BE2C (cell line): ENCODE data around the gene HOXD8.

Experiments used
- DNase-seq: peaks from one replicate; pipeline ENCODE4 v3.0.0-alpha.2; 2020
- H3K27me3 ChIP-seq: fragments of 250-450 bp; sonication (Bioruptor Pico); 2 replicates; pipeline ENCODE4 v1.5.1; 2020; ENCODE audit warnings: mild to moderate bottlenecking
- H3K36me3 ChIP-seq: fragments of 250-450 bp; sonication (Bioruptor Pico); 2 replicates; pipeline ENCODE4 v1.5.1; 2020; ENCODE audit warnings: mild to moderate bottlenecking
- H3K4me1 ChIP-seq: fragments of 250-450 bp; sonication (Bioruptor Pico); 2 replicates; pipeline ENCODE4 v1.5.1; 2020
- H3K4me3 ChIP-seq: 2 replicates; pipeline ENCODE4 v1.5.1; 2011; ENCODE audit warnings: low read depth, low read length
- H3K9me3 ChIP-seq: fragments of 250-450 bp; sonication (Bioruptor Pico); 2 replicates; pipeline ENCODE4 v1.5.1; 2020
- TF ChIP-seq, protein P1 (sequence below): IDR thresholded peaks from 2 replicates; pipeline ENCODE4 v1.5.1; 2012; ENCODE audit warnings: mild to moderate bottlenecking, low read depth, low read length

HOXD8 gene

DNA sequence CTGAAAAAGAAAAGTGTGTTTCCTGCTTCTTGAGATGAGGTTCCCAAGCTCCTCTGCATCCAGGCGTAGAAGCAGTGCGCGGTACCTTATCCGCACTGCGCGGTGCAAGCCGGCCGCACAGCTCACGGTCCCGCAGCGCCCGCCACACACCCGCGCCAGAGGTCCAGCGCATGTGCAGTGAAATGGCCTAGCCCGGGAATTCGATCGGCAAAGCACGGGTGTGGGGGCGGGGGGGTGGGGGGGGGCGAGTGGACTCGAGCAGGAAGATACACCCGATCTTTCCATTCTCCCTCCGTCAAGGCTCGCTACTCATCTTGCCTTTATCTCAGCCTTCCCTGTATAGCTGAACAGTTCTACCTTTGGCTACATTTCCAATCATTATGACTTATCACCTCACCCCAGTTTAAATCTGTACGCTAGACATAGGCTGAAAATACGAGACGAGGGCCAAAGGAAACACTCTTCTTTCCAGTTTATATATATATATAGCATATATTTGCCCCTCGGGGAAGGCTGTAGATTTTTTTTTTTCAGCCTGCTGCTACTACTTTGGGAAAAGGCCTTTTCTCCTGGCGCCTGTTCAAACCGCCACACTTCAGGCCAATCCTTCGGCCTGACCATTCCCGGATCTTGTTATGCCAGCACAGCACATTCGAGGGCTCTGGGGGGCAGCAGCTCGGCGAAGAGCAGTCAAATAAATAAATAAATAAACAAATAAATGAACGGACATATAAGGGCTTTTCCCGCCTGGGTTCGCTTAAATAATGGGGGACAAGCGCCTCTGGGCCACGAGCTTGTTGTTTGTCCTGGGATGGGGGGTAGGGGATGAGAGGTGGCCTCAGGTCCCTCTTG, 10.4 kb downstream of the HOXD8 start:
- TF ChIP-seq, protein P1, sequence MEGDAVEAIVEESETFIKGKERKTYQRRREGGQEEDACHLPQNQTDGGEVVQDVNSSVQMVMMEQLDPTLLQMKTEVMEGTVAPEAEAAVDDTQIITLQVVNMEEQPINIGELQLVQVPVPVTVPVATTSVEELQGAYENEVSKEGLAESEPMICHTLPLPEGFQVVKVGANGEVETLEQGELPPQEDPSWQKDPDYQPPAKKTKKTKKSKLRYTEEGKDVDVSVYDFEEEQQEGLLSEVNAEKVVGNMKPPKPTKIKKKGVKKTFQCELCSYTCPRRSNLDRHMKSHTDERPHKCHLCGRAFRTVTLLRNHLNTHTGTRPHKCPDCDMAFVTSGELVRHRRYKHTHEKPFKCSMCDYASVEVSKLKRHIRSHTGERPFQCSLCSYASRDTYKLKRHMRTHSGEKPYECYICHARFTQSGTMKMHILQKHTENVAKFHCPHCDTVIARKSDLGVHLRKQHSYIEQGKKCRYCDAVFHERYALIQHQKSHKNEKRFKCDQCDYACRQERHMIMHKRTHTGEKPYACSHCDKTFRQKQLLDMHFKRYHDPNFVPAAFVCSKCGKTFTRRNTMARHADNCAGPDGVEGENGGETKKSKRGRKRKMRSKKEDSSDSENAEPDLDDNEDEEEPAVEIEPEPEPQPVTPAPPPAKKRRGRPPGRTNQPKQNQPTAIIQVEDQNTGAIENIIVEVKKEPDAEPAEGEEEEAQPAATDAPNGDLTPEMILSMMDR: no peak
- Histone ChIP-seq H3K9me3 (no peaks in the 10 kb centered on the region), H3K4me3 (peak overlapping the region; percentile 60), H3K4me1 (peaks cover 5% of the 10 kb centered on the region; the same call in 1 of the 2 replicates), H3K27me3 (no peaks in the 10 kb centered on the region), H3K36me3 (no peaks in the 10 kb centered on the region)
- DNase-seq: peak; percentile 50

DNA sequence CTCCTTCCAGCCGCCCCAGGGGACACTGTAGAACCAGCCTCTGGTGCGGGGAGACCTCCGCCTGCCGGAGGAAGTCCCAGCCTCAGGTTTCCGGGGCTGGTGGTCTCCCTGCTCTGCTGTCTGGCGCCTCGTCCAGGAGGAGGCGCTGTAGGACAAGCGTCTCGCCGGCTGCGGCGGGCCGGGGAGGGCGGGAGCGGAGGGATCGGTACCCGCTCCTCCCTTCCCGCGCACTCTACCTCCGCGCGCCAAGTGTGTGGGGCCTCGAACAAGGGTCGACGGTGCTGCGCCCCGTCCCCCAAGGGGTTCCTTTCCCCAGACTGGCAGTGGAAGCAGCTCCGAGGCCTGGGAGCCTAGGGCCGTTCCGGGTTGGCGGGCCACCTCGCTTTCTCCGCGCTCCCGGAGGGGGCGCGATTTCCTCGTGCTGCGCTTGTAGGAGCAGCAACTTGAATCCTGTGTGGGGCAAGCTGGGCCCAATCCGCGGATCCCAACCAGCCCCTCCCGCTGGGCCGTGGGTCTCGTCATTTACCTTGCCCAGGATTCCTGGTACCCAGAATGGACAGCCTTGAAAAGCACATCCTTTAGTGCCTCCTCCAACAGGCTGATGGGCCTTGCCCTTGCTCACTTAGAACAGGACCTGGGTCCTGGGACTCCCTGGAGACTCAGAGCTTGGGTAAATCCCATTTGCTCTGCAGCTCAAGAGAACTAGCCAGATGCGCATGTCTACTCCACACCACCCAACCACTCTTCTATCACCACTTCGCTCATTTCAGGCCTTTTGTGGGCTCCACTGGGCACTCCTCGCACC, 11.2 kb downstream of the HOXD8 start:
- DNase-seq: peak; percentile 85
- Histone ChIP-seq H3K4me3 (peak overlapping the region; percentile 60), H3K27me3 (no peaks in the 10 kb centered on the region), H3K9me3 (no peaks in the 10 kb centered on the region), H3K4me1 (no peaks in the 10 kb centered on the region), H3K36me3 (no peaks in the 10 kb centered on the region)
- TF ChIP-seq, protein P1: peak; percentile 62

DNA sequence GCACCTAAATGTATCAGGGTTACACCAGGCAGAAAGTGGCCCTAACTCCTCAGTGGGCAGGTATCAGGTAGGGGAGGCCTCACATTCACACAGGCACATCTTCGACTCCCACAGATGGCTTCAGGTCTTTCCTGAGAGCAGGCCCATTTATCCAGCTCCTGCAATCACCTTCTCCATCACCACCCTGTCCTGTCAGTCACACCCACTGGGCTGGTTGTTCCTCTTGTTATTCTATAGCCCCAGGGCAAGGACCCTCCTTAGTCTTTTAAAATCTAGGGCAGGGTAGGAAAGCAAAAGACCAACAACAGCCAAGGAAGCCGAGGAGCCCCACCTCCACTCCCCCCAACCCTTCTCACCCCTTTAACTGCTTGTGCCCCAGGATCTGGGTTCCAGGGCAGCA, 12.8 kb downstream of the HOXD8 start:
- Histone ChIP-seq H3K4me1 (no peaks in the 10 kb centered on the region), H3K27me3 (no peaks in the 10 kb centered on the region), H3K4me3 (no peak overlapping the region), H3K36me3 (no peaks in the 10 kb centered on the region), H3K9me3 (no peaks in the 10 kb centered on the region)
- DNase-seq: no peak
- TF ChIP-seq, protein P1: no peak

DNA sequence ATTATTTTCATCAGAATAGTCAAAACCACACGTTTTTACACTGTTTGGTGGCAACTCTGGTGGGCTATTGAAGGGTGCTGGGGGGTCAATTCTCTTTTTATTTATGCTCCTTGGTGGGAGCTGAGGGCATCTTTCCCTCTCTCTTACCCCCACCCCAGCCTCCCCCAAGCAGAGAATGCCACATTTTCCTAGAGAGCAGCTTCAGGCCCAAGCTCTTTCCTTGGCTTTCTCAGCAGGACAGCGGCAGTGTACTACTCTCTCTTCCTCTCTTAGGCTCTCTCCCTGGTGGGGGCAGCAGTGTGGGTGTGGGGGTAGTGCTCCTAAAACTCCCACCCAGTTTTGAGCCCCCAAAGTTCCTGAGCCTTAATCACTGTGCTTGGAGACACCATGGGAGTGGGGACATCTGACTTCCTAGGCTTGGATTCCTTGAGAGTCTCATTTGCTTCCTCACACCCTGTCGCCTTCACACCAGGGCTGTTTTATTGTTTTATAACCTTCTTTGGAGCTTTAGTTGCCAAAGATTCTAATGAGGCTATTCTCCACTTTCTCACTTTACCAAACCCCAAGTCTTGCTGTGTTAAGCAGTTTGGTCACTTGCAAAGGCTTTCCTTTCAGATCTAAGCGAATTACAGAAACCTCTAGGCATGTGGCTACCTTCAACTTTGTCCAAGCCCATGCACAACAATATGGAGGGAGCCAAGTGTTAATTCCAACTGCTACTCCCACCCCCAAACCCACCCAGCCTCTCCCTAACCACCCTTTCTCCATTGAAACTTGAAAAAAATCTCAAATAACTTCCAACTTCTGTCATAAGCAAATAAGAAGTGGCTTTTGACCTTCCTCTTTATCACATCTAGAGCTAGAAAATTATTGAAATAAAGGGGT, 15.8 kb downstream of the HOXD8 start:
- Histone ChIP-seq H3K9me3 (no peaks in the 10 kb centered on the region), H3K27me3 (no peaks in the 10 kb centered on the region), H3K4me3 (no peak overlapping the region), H3K4me1 (no peaks in the 10 kb centered on the region), H3K36me3 (no peaks in the 10 kb centered on the region)
- TF ChIP-seq, protein P1: no peak
- DNase-seq: no peak

DNA sequence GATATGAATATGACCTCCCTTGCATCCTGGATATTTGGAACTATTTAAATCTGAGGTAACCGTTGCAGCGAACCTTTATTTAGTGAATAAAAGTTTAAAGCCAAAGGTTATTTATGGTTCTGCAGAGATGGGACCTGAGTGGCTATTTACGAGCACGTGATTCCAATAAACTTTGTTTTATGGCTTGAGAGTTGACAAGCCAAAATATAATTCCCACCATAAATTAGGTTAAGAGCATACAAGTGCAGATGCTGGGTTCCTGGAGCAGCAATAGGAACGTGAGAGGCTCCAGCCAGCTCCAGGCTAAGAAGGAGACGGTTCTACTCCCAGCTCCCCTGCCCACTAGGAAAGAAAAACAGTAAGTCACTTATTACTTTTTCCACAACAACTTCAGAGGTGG, 16.6 kb downstream of the HOXD8 start:
- H3K9me3 ChIP-seq: no peaks in the 10 kb centered on the region
- TF ChIP-seq, protein P1: no peak
- H3K27me3 ChIP-seq: no peaks in the 10 kb centered on the region

More for the DNA sequence above, 16.6 kb downstream of the HOXD8 start:
- Histone ChIP-seq H3K4me1 (no peaks in the 10 kb centered on the region), H3K36me3 (no peaks in the 10 kb centered on the region), H3K4me3 (no peak overlapping the region)
- DNase-seq: no peak
